Sciatic nerve (tissue), 2 donors: ENCODE data around the gene G6PC1. TPM values are rescaled to one million over a fixed set of nuclear protein-coding genes. Genes with fewer than 3 reads are reported as not detected.
A peak's percentile ranks its signal among the peaks of the same experiment; 100 is the strongest.
"Not testable (repeated sequence)": the region's sequence is repeated elsewhere in the genome, so short reads cannot be mapped to it uniquely, and the experiment has no call there.

ENCODE experiments used
- ATAC-seq: fragments of 200-7000 bp; cut with Tn5 transposase; one replicate; pipeline ENCODE4 v1.9.1; 2020; ENCODE audit warnings: mild to moderate bottlenecking, moderate library complexity
- DNase-seq: peaks from one replicate; pipeline ENCODE4 v3.0.0-alpha.2; 2020; ENCODE audit warnings: low spot score
- intact Hi-C: fragments of 100-400 bp; cut with DNase I; formaldehyde crosslinking; loops from one replicate; pipeline ENCODE4 v1.14.2; 2022
- total RNA-seq: library from RNA; stranded (reverse); fragmentation: NEBNext Ultra II Directional; extraction: Animal tissue kit (Norgen Biotek cat#: 25700); gene quantifications from one replicate; pipeline ENCODE4 v1.2.1, GENCODE V29; 2021
- donor health status: DM: no; HTN: no; CAD: no.
- donor health status: DM: no; HTN: no; CAD: no.

G6PC1 gene
- total RNA-seq, 1 donor from 2014 or later, result not detected

DNA sequence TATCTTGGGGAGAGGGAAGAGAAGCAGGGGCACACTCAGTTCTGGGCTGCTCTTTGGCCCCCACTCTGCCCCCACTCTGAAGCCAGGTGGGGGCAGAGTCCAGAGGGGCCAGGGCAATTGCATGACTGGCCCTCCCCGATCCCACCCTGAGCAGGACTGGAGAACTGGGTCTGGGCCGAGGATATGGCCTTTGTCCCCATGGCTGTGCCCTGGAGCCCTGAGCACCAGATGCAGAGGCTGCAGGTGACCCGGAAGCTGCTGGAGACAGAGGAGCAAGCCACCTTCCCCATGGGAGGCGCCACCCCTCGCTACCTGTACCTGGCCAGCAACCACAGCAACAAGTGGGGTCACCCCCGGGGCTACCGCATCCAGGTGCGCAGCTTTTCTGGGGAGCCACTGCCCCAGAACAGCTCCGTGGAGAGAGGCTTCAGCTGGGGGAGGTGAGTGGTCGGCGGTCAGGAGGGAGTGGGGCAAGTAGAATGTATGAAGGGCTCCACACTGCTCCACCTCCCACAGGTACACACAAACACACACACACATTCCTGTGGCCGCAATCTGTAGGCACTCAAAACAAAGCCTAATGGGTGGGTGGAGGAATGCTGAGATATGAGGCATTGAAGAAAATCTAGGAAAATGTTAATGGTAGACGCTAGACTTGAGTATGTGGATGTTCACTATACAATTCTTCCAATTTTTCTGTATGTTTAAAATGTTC is 28.2 kb upstream of the G6PC1 start:
- no peak for DNase-seq
- intact Hi-C loops, result no loop called here
- ATAC-seq, result no peak

DNA sequence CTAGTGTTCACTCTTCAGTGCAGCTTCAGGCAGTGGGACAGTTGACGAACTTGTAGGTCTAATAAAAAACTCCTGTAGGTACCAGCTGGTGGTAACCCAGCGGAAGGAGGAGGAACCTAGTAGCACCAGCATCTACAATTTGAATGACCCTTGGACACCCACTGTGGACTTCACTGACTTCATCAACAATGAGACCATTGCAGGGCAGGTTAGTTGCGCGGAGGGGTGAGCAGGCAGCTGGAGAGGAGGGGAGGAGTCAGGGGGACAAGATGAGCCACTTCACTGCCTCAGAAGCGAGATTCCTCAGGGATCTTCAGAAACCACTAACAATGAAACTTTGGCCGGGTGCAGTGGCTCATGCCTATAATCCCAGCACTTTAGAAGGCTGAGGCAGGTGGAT is 27.3 kb upstream of the G6PC1 start:
- ATAC-seq, result no peak
- intact Hi-C loops, result no loop called here
- DNase-seq, result no peak

DNA sequence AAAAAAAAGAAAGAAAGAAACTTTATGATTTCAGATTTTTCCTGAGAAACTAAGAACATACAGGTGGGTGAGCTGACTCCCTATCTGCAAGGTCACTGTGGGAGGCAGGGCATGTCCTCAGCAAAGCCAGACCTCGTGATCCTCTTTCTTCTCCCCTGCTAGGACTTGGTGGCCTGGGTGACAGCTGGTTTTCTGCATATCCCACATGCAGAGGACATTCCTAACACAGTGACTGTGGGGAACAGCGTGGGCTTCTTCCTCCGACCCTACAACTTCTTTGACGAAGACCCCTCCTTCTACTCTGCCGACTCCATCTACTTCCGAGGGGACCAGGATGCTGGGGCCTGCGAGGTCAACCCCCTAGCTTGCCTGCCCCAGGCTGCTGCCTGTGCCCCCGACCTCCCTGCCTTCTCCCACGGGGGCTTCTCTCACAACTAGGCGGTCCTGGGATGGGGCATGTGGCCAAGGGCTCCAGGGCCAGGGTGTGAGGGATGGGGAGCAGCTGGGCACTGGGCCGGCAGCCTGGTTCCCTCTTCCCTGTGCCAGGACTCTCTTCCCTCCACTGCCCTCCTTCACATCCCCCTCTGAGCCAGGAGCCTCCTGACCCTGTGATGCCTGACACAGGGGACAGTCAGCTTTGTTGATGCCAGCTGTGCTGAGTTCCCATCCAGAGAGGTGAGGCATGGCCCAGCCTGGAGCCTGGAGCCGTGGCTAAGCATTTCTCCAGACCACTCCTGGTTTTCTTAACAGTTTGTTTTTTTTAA is 26.5 kb upstream of the G6PC1 start:
- ATAC-seq, intact Hi-C loops, DNase-seq: not testable (repeated sequence)

DNA sequence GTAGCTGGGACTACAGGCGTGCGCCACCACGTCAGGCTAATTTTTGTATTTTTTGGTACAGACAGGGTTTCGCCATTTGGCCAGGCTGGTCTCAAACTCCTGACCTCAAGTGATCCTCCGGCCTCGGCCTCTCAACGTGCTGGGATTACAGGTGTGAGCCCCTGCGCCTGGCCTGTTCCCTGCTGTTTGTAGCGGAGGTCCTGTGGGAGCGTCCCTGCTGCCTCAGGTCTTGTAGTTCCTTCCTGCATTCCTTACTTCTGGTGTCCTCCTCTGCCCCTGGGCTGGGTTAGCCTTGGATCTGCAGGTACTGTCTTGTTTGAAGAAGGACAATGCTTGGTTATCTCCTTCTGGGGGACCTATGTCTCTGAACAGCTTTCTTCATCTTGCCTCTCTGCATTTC is 23.6 kb upstream of the G6PC1 start:
- ATAC-seq (no peak), DNase-seq (no peak)
- intact Hi-C loops, result no loop called here

DNA sequence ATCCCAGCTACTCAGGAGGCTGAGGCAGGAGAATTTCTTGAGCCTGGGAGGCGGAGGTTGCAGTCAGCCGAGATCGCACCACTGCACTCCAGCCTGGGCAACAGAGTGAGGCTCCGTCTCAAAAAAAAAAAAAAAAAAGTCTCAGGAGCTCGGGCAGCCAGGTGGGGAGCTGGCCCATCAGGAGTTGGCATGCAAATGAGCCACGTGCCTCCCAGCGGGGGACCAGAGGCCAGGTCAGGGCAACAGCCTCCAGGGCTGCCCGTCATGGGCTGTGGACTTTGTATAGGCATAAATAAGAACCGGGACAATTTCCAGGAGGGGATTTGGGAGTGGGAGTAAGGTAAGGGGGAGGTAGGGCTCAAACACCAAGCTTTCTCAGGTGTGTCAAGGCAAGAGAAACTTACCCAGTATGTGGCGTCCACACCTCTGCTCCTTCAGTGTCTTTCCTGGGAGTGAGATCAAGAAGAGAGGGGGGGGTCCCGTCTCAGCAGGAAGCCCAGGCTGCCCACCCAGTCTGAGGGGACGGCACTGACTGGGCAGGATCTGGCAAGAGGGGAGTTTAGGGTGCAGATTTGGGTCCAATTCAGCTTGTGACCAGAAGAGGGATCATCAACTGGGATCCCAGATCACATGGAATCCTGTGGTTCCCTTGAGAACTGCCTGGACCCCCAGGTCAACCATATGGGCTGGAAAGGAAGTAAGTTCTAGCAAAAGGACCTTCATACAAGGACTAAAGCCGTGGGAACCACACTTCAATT is 22.3 kb upstream of the G6PC1 start:
- ATAC-seq (no peak), DNase-seq (no peak)
- intact Hi-C loops, result no loop called here

DNA sequence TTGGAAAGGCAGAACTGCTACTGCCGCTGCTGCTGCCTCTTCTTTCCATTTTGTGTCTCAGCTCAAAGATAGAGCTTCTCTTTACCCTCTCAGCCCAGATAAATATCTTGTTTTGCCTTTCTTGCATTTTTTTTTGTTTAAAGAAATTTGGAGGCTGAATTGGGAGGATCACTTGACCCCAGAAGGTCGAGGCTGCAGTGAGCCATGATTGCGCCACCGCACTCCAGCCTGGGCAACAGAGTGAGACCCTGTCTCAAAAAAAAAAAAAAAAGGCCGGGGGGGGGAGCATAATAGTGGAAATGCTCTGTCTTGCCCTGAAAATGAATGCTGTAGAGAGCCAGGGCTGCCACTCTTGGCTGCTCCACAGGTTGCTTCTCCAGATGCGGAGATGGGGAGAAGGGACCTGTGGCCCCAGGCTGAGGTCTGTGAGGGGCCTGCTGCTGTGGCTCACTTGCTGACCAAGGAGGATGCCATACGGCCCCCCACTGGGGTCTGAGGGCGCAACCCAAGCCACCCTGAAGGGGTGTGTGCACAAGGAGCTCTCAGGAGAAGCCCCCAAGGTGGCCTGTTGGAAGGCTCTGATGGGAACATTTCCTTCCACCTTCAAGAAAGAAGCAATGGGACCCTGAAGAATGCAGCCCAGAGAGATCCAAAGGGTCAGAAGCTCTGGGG is 21.5 kb upstream of the G6PC1 start:
- no peak for DNase-seq
- intact Hi-C loops, result no loop called here
- no peak for ATAC-seq

DNA sequence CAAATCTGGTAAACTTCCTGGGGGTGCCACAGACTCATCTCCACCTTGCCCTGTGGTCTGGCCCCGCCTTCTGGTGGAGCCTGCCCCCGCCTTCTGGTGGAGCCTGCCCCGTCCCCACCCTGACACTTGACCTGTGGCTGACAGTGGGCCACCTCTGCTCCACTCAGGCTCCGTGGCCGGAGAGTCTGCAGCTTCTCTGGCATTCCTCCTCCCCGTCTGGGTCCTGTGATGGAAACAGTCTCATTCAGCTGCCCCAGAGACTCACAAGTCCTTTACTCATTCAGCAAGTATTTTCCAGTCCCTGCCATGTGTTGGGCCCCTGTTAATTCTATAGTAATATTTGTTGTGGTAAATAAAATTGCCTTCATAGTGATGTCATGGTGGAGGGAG is 21.0 kb upstream of the G6PC1 start:
- DNase-seq (no peak), ATAC-seq (no peak)
- intact Hi-C loops, result no loop called here

DNA sequence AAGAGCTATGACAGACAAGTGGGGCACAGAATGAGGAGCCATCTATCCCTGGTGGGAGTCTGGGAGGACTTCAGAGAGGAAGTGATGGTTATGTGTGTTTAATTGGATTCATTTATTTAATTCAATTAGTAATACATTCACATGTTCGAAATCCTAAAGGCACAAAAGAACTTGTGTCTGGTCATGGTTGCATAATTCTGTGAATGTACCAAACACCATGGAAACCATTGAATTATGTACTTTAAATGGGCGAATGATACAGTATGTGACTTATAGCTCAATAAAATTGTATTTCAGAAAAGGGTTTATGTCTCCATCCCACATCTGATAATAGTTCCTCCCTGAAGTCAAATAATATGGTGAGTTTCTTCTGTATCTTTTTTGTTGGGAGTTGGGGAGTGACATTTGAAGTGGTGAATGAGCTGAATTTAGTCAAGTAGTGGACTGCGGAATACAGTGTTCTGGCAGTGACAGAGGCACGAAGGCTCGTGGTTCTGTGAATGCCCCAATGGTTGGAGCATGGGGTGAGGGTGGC is 19.8 kb upstream of the G6PC1 start:
- no peak for ATAC-seq
- DNase-seq, result no peak
- intact Hi-C loops, result no loop called here

DNA sequence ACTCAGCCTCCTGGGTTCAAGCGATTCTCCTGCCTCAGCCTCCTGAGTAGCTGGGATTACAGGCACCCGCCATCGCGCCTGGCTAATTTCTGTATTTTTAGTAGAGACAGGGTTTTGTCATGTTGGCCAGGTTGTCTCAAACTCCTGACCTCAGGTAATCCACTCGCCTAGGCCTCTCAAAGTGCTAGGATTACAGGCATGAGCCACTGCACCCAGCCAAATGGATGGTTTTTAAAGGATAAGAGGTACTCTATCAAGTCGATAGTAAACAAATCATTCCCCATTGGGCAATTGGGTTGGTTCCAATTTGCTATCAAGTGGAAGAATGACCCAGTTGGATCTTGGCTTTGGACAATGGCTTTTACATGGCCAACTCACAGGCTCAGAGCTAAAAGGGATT is 18.9 kb upstream of the G6PC1 start:
- intact Hi-C loops, DNase-seq, ATAC-seq: not testable (repeated sequence)

DNA sequence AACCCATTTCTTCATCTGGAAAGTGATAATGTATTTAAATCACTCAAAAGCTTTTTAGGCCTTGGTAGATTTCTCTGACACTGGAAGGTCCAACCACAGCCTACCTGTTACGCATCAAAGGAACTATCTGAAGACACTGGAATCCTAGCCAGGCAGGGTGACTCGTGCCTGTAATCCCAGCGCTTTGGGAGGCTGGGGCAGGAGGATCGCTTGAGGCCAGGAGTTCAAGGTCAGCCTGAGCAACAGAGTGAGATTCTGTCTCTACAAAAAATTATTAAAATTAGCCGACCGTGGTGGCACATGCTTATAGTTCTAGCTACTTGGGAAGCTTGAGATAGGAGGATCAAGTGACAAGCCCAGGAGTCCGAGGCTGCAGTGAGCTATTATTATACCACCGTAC is 18.4 kb upstream of the G6PC1 start:
- DNase-seq (no peak), ATAC-seq (no peak)
- intact Hi-C loops, result no loop called here

DNA sequence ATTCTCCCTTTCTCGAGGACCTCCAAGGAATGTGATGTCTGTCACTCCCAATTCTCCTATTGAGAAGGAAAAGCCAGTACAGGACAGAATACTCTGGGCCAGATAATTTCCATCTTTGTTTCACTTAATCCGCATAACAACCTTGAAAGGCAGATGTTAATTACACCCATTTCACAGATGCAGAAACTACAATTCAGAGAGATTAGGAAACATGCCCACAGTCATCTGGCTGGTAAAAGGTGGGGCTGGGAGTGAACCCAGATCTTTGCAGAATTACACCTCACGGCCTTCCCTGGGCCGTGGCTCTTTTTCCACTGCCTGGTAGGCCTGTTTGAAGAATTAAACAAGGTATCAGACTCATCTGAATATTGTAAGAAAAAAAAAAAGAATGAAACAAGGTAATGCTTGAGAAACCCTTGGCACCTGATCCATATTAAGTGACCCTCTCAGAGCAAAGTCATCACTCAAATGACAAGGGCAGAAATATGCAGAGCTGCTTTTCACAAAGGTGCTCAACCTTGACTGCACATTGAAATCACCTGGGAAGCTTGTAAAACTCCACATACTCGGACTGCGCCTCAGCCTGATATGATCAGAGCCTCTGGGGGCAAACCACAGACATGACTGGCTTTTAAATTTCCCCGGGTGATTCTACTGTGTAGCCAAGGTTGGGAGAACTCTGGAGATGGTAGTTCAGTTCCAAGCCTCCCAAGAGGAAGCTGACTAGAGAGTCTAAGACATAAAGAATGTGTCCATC is 16.6 kb upstream of the G6PC1 start:
- intact Hi-C loops, result no loop called here
- ATAC-seq, result no peak
- DNase-seq, result no peak

DNA sequence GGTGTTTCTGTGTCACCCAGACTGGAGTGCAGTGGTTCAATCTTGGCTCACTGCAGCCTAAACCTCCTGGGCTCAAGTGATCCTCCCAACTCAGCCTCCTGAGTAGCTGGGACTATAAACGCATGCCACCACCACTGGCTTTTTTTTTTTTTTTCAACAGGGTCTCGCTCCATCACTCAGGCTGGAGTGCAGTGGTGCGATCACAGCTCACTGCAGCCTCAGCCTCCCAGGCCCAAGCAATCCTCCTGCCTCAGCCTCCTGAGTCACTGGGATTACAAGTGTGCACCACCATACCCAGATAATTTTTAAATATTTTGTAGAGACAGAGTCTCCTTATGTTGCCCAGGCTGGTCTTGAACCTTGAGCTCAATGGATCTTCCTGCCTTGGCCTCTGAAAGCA is 14.8 kb upstream of the G6PC1 start:
- DNase-seq, result not testable (repeated sequence)

DNA sequence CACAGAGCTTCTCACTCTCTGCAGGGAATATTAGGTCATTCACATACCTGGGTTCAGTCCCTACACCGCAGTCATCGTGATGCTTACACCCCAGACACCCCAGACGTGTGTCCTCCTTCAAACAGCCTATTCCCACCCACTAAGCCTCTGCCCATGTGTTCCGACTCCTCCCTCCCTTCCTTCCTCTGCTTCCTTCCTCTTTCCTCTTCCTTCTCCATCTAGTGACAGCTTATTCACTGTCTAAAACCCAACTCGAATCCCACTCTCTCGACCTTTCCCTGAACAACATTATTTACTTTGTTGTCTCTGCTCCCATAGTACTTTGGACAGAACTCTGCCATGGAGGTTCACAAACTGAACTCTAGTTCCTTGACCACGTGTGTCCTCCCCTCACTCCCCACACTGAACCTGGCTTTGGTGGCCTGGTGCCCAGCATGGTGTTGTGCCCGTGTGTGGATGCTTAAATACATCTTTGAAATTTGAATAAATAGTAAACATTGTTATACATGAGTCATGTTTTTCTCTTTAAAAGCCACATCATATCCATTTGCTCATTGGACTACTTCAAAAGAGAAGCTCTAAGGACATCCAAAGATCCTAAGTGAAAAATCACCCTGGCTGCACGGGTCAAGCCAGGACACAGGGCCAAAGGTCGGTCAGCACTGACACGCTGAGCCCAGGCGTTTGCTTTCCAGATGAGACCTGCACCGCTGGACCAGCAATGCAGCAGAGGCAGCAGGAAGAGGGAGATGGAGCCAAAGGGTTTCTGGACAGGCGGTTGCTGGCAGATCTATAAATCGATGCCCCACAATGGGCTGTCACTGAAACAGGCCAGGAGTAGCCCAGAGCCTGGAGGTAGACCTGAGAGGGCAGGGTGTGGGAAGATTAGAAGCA is 14.1 kb upstream of the G6PC1 start:
- intact Hi-C loops, result no loop called here
- DNase-seq (no peak), ATAC-seq (no peak)

More for the DNA sequence above, 14.8 kb upstream of the G6PC1 start:
- intact Hi-C loops, ATAC-seq: not testable (repeated sequence)

DNA sequence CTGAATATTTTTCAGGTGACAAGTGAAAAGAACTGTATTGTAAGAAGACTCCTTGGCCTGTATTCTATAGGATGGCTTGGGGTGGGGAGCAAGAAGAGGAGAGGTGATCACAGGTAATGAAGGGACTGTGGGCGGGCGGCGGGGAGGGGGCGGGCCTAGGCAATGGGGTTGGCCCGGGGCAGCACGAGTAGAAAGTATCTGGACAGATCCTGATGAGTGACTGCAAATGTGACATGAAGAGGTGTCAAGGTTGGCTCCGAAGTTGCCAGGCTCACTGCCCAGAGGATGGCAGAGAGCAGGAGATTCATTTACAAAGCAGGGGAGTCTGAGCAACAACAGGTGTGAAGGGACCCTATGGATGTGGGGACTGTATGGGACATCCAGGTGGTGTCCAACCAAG is 10.8 kb upstream of the G6PC1 start:
- no peak for ATAC-seq
- intact Hi-C loops, result no loop called here
- DNase-seq, result no peak

DNA sequence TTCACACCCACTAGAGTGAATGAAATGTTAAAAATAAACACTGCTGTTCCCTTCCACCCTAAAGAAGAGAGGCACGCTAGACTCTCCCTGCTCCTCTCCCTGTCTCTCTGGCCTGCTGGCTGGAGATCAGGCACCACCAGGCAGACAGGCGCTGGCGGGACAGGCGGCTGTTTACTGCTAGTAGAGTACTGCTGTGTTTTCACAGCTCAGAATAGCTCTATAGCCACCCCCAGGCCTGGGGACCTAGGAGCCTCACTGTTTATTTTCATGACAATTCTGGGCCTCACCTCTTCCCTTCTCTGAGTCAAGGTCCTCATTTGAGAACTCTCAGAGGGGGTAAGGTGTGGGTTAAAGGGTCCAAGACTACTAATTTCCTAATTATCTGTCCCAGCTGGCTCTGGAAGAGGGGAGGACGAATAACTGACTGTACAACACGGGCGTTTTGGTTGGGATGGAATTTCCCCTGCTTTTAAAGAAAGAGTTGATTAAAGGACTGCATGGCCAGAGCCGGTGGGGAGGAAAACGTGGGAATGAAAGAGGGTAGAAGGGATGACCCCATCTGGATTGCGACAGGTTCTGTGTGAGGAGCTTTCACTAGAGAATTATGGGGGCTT is 9.0 kb upstream of the G6PC1 start:
- no peak for DNase-seq
- intact Hi-C loops, result no loop called here
- ATAC-seq, result peak; percentile 84

DNA sequence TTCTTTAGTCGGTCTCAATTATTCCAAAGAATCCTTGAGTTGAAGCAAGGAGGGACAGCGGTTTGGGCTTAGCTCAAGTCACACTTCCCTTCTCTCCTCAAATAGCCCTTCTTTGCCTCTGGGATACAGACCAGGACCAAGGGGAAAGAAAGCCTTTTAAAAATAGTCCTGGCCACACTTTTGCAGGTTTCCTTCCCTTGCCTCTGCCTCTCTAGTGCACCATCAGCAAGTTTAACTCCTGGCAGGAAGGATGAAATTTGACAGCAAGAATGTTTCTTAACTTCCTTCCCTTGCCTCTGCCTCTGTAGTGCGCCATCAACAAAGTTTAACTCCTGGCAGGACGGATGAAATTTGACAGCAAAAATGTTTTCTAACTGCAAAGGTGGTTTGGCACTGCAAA is 7.2 kb upstream of the G6PC1 start:
- ATAC-seq (no peak), DNase-seq (no peak)
- intact Hi-C loops, result no loop called here
